GM19193 (cell line): ENCODE measurements around the gene NOP14.

Experiments used
- POLR2A ChIP-seq: IDR thresholded peaks from 4 replicates; pipeline ENCODE4 v1.6.1; 2011; ENCODE audit not compliant: insufficient read depth, insufficient read length; ENCODE audit errors: extremely low read depth

Gene NOP14

DNA sequence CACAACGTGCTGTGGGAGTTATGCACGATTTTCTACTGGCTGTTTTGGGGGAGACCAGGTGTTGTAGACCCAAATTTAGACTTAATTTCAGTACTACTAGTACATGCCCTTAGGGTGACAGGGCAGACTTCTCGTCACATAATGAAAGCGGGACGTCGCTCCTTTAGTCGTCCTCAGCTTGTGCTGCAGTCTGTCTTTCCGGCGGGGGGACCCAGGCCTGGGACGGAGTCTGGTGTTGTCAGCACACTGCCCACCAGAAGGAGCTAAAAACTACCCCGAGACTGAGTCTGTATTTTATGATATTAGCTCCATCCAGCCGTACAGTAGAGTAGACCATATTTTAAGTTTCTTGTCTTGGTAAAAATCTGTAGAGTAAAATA lies 35.5 kb downstream of the NOP14 start:
- no peak for TF ChIP-seq POLR2A

DNA sequence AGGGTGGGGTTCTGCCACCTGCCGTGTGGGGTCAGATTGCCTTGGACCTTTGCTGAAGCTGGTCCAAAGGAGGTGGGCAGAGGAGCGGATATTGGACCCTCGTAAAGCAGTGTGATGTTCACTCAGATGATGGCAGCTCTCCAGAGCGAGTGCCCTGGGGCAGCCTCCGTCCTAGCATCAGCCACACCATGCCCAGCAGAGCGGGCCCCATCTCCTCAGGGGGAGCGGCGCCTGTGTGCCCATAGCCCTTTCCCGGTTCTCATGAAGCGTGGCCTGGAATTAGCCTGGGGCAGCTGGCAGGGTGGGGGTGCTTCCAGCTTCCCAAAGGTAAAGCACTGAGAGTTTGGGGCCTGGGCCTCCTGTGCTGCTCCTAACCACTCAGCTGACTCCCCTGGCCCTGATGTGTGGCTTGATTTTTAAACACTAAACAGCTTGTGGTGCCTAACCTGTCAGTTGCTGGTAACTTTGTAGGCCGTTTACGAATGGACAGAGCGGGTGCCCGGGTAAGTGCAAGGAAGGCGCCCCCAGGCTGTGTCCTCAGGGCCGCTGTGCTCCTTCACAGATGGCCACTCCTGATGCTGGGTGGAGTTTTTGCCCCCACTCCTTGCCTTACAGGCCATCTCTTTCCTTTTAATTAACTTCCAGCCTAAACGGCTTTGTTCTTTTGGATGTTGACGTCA lies 36.0 kb downstream of the NOP14 start:
- no peak for TF ChIP-seq POLR2A

DNA sequence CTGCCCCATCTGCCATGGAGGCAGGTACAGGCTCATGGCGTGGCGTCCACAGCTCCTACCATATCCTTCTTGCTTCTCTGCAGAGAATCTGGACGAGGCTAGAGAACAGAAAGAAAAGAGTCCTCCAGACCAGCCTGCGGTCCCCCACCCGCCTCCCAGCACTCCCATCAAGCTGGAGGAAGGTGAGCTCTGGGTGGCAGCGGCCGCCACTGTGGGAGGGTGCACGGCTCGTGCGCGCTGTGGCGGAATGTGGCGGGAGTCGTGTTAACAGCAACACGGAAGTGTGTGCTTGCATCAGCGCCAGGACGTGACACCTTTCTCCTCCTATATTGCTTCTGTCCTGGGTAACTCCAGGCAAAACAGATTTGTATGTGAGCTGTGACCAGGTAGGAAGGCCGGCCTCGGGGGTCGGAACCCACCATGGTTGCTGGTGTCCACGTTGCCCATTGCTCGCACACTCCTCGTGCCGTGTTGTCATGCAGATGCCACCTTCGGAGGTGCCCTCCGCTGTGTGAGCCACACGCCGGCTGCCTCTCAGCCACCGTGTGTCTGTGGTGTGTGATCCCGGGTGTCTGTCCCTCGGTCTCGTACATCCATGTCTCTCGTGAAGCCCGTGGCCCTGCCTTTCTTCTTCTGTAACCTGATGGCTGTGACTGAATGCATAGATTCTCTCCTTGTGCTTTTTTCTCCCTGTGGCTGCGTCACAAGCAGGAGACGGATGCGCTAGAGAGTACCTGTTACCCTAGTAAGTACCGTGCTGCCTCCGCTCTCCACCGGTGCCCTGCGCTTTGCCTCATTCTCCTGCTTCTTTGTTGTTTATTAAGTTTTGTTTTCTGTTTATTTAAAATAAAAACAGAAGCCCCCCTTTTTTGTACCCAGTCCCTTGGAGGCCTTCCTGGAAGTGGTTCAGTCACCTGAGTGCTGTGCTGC lies 37.0 kb downstream of the NOP14 start:
- TF ChIP-seq POLR2A = no peak

DNA sequence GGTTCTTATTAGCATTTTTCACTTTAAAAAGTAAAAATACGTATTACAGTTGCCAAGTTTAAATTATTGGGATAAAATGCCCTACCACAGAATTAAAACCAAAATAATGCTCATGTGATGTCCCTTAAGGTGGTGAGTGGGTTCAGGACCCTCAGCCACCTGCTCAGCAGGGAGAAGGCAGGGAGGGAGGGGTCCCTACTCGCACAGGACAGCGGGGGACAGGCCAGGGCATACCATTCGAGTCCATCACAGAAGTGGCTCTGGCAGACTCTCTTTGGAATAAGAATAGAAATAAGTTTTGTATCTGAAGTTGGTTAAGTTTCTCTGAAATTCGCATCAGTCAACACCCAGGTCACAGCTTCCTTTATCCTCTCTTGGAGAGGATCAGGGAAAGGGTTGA lies 37.7 kb downstream of the NOP14 start:
- no peak for TF ChIP-seq POLR2A

DNA sequence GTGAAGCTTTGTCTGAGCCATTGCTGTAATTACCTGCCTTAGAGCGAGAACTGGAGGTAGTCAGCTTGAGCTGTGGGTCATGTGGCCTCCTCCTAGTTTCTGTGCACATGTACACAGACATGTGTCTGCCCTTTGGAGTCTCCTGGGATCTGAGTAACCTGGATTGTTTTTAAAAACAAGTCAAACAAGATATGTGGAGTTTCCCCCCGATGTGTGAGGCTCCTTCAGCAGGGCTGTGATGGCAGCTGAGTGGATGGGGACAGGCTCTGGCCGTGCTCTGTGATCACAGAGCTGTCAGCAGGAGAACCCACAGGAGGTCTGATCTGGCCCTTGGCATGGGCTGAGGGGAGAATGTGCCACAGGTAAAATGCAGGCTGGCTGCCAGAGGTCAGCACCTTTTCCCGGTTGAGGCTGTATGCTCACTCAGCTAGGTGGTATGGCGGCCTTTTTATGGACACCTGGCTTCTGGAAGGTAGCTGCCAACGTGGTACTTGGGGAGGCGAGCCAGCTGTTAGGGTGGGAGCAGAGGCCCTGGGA lies 38.4 kb downstream of the NOP14 start:
- no peak for TF ChIP-seq POLR2A

DNA sequence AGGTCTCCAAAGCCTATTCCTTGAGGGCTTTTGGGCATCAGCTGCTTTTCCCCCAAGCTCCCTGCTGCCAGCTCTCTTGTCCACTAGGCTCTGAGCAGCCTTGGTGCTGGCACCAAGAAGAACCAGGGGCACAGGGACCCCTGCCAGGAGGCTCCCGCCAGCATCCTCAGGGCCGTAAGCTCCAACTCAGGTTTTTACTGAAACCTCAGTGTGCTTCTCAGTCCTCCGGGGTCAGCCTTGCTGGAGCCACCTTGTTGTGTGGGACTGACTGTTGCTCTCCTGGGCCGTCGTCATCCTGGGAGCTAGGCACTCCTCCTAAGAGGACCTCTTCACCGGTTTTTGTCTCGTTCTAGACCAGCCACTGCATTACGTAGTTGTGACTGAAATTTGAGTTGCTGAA lies 38.9 kb downstream of the NOP14 start:
- no peak for TF ChIP-seq POLR2A

DNA sequence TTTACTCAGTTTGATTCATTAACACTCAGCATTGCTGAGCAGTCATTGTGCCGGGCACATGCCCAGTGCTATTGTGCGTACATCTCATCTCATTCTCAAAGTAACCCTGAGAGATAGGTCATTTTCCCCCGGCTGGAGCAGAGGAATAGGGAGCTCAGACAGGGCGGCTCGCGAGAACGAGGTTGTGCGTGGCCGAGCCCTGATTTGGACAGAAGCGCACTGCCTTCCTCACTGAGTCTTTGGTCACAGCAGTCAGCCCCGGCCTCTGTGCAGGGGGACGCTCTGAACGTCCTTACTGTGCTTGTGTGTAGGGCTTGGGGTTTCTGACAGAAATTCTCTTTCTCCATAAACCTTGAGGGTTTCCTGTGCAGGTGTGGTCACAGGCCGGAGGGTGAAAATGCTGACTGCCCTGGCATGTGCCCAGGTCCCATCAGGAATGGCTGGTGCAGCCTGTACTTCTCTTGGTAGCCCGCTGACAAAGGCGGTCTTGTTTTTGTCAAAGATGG lies 39.5 kb downstream of the NOP14 start:
- TF ChIP-seq POLR2A = no peak

DNA sequence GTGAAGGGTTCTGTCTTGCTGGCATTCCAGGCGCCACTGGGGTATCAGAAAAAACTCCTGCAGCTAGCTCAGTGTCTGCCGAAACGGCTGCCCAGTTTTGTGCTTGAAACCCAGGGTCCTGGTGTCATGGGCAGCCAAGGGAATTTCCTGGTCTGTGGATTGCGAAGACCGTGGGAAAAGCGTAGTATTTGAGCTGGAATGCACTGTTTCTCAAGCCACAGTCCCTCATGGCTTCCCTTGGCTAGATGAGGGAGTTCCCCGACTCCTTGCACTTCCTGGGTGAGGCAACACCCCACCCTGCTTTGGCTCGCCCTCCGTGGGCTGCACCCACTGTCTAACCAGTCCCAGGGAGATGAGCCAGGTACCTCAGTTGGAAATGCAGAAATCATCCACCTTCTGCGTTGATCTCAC lies 40.1 kb downstream of the NOP14 start:
- TF ChIP-seq POLR2A = no peak

DNA sequence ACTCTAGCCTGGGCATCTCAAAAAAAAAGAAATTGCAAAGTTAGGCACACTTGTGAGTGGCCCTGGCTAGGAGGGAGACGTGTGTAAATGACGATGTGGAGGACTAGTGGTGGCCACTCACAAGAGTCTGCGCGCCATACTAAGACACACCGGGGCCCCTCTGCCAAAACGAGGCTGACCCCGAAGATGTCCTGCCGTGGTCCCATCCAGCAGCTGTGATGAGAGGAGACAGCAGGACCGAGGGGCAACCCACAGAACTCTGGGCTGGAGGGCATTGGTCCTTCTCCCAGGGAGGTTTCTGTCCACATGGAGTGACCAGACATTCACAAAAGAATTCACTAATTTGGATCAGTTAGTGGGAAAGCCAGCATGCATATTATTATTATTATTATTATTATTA lies 47.4 kb downstream of the NOP14 start:
- TF ChIP-seq POLR2A = no peak

DNA sequence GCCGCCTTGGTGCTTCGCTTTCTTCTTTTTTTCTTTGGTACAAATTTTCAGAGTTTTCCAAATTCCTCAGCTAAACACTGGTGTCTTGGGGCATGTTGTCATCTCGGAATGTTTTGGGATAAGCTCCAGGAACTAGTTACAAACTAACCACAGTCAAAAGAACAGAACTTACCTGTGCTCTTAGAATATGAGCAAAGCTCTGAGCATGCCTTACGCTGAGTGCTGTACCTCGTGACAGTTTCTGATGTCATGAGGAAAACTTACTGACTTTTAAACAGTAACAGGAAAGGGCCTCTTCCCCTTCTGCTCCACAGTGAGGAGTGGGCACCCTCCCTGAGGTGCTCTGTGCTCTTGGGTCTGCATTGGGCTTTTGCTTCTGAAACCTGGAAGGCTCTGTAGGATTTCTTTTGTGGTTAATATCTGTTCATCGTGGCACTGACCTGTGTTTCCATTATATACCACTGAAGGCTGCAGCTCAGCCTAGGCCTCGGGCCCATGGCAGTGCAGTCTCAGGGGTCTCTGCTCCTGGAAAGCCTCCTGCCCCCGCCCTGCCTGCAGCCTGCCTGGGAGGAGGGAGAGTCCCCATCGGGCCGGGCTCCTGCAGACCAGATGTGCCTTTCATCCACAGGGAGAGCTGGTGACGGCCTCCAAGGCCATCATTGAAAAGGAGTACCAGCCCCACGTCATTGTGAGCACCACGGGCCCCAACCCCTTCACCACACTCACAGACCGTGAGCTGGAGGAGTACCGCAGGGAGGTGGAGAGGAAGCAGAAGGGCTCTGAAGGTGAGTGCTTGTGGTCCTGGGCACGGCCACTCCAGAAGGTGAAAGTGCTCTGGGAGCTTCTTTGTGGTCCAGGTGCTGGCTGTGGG lies 48.7 kb downstream of the NOP14 start:
- no peak for TF ChIP-seq POLR2A

DNA sequence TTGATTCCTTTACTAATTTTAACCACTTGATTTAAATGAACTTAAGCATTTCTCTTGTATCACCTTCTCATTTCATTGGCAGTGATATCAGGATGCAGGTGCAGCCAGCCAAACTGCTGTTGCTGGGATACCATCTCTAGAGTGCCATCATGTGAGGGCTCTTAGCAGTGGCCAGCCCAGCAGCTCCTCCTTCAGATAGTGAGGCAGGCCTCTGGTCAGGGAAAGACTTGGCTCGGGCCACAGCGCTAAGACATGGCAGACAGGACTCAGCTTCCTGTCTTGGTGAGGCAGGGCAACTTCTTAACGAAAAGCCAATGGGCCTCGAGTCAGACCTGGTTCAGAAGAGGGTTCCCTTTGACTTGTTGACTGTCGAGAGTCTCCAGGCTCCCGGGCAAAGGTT lies 50.0 kb downstream of the NOP14 start:
- no peak for TF ChIP-seq POLR2A

DNA sequence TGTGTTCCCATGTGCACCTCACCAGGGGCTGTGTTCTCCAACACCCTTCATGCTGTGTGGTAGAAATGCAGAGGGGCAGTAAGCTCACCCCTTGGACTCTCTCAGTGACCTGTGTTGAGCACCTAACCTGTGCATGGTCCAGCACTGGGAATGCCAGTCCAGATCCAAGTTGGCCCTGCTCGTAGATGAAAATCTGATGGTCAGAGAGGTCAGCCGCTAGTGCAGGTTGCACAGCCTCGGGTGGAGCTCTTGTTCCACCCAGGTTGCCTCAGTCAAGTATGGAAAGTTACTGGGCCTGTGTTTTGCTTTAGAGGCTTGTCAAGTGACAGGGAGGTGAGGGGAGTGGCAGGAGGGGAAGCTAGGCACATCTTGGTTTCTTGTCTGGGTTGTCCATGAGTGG lies 51.3 kb downstream of the NOP14 start:
- no peak for TF ChIP-seq POLR2A

DNA sequence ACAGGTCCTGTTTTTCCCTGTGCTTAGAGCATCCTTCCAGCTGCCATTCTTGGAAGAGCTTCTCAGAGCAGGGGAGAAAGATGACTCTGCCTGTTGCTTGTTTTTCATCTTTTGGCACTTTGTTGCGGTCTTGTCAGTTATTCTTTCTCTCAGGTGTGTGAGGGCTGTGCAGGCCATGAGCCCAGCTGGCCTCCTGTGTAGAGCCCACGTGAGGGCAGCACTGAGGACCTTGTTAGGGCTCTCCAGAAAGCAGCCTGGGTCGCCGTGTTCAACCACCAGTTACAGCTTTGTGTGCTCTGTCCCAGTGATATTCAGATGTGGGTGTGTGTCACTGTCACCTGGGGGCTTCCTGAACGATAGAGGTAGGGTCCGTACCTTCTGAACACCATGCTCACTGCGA lies 52.8 kb downstream of the NOP14 start:
- TF ChIP-seq POLR2A = no peak

DNA sequence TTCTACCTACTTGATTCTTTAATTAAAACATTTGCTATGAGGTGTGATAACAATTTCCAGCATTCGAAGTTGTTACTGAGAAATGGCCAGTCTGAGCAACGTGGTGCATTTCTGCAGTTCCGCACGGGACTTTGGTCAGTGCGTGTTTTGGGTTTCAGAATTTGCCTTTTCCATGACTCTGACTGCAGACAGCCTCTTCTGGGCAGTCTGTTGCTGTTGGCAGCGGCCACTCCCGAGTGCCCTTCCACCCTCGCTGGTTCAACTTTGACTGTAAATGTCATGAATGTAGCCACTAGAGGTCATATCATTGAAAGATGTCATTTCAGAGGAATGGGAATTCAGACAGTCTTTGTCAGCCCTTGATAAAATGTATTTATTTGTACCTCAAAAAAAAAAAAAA lies 53.6 kb downstream of the NOP14 start:
- TF ChIP-seq POLR2A = no peak

DNA sequence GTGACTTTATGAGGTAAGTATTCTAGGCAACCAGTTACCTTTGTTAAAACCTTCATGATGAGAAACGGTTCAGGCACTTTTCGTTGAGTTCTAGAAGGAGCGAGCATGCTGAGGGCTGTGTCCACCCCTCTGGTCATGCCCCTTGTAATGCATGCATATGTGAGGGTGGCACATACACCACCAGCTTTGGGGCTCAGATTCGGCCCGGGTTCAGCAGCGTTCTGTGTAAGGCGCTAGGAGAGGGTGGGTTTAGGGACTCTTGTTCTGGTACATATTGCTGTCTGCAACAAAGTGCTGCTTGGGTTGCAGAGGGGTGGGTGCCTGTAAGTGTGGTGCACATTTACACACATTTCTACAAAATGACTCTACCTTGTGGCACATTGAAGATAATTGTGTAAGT lies 54.5 kb downstream of the NOP14 start:
- no peak for TF ChIP-seq POLR2A
